Type B pancreatic cell (in vitro differentiated cells): ENCODE data around the gene CD93. TPM values are rescaled to one million over a fixed set of nuclear protein-coding genes. Genes with fewer than 3 reads are reported as not detected.

ENCODE experiments used
- DNase-seq: peaks from one replicate; pipeline ENCODE4 v3.0.0; 2021; ENCODE audit warnings: mixed read lengths; ENCODE audit not compliant: unreplicated experiment; ENCODE audit errors: extremely low spot score
- H3K27ac Mint-ChIP-seq: 2 replicates; pipeline ENCODE4 v1.8.0; 2021; ENCODE audit warnings: mild to moderate bottlenecking, mixed read lengths
- H3K27me3 Mint-ChIP-seq: 2 replicates; pipeline ENCODE4 v1.8.0; 2021; ENCODE audit warnings: mixed read lengths
- H3K36me3 Mint-ChIP-seq: 2 replicates; pipeline ENCODE4 v1.8.0; 2021; ENCODE audit warnings: mixed read lengths
- H3K4me1 Mint-ChIP-seq: one replicate; pipeline ENCODE4 v1.8.0; 2021; ENCODE audit warnings: mixed read lengths; ENCODE audit not compliant: unreplicated experiment
- H3K4me3 Mint-ChIP-seq: 2 replicates; pipeline ENCODE4 v1.8.0; 2021; ENCODE audit warnings: mild to moderate bottlenecking, mixed read lengths
- H3K9me3 Mint-ChIP-seq: 2 replicates; pipeline ENCODE4 v1.8.0; 2021; ENCODE audit warnings: mixed read lengths
- total RNA-seq: library from RNA; stranded (reverse); gene quantifications from 2 replicates; pipeline ENCODE4 v1.2.1, GENCODE V29; 2021; ENCODE audit warnings: low replicate concordance
- TF ChIP-seq, protein P1 (sequence below): fragments of 200-600 bp; sonication (generic); conservative IDR thresholded peaks from 2 replicates; pipeline ENCODE4 v1.5.0; 2021; ENCODE audit warnings: antibody characterized with exemption, mild to moderate bottlenecking

The CD93 gene
- total RNA-seq, 1 donor from 2014 or later, result 0.05 TPM

DNA sequence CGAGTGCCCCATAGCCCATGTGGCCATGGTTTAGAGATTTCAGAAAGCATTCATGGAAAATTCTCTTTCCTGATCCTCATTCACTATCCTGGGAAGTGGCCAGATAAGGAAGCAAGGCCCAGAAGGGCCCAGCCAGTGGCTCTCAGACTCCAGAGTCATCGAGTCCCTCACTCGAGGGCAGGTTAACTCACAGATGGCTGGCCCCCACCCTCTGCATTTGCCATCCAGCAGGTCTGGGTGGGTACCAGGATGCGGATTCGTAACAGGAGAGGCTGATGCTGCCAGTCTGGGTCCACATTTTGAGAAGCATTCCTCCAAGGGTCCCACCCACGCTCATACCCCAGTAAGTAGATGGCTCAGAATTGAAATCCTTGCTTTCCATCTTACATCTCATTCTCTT is 54.8 kb downstream of the CD93 start:
- Mint-ChIP-seq H3K36me3 (no peaks in the 10 kb centered on the region), H3K4me3 (no peak overlapping the region), H3K9me3 (no peaks in the 10 kb centered on the region), H3K27ac (no peak overlapping the region), H3K4me1 (peaks cover 6% of the 10 kb centered on the region), H3K27me3 (peaks cover 64% of the 10 kb centered on the region)
- TF ChIP-seq, protein P1, sequence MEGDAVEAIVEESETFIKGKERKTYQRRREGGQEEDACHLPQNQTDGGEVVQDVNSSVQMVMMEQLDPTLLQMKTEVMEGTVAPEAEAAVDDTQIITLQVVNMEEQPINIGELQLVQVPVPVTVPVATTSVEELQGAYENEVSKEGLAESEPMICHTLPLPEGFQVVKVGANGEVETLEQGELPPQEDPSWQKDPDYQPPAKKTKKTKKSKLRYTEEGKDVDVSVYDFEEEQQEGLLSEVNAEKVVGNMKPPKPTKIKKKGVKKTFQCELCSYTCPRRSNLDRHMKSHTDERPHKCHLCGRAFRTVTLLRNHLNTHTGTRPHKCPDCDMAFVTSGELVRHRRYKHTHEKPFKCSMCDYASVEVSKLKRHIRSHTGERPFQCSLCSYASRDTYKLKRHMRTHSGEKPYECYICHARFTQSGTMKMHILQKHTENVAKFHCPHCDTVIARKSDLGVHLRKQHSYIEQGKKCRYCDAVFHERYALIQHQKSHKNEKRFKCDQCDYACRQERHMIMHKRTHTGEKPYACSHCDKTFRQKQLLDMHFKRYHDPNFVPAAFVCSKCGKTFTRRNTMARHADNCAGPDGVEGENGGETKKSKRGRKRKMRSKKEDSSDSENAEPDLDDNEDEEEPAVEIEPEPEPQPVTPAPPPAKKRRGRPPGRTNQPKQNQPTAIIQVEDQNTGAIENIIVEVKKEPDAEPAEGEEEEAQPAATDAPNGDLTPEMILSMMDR, result no peak
- DNase-seq, result no peak

Other genes with a start within 250 kb of the CD93 start
- not detected in 2 replicates for gene SSTR4, start 51.0 kb downstream of the CD93 start, total RNA-seq
- gene THBD, start 36.7 kb downstream of the CD93 start, total RNA-seq, result 1.5 and 5.8 TPM in 2 replicates